Nephron progenitor cell (in vitro differentiated cells): Measurements from ENCODE around the gene KRT80.

Experiments
- DNase-seq: peaks from one replicate; pipeline ENCODE4 v3.0.0; 2021
- H3K27ac Mint-ChIP-seq: 2 replicates; pipeline ENCODE4 v1.8.0; 2021; ENCODE audit warnings: mild to moderate bottlenecking, moderate library complexity, mixed read lengths
- H3K27me3 Mint-ChIP-seq: 2 replicates; pipeline ENCODE4 v1.8.0; 2021; ENCODE audit warnings: mild to moderate bottlenecking, low read depth, mixed read lengths; ENCODE audit not compliant: poor library complexity
- H3K36me3 Mint-ChIP-seq: 2 replicates; pipeline ENCODE4 v1.8.0; 2021; ENCODE audit warnings: low read depth, mixed read lengths
- H3K4me1 Mint-ChIP-seq: 2 replicates; pipeline ENCODE4 v1.8.0; 2021; ENCODE audit warnings: mixed read lengths
- H3K4me3 Mint-ChIP-seq: 2 replicates; pipeline ENCODE4 v1.8.0; 2021; ENCODE audit warnings: mild to moderate bottlenecking, moderate library complexity, mixed read lengths
- H3K9me3 Mint-ChIP-seq: 2 replicates; pipeline ENCODE4 v1.8.0; 2021; ENCODE audit warnings: mild to moderate bottlenecking, moderate library complexity, mixed read lengths
- CTCF ChIP-seq: fragments of 200-600 bp; sonication (generic); IDR thresholded peaks from 2 replicates; pipeline ENCODE4 v1.5.0; 2021; ENCODE audit warnings: antibody characterized with exemption

Gene KRT80

GRCh38 chr12:52232674-52233461 is 41.1 kb upstream of the KRT80 start, which contains the start of gene KRT7:
KRT7 (plus strand) TSS chr12:52233243; CDS start chr12:52233297, 54 bp downstream.
- no peak within 1 kb of the TSS for H3K27ac Mint-ChIP-seq
- peak; percentile 29 for DNase-seq
- no peak for TF ChIP-seq CTCF
- H3K27me3 Mint-ChIP-seq = peaks cover 93% of the 10 kb centered on the region
- no peaks in the 10 kb centered on the region for H3K36me3 Mint-ChIP-seq
- H3K4me3 Mint-ChIP-seq = peak within 1 kb of the TSS; percentile 74
- H3K9me3 Mint-ChIP-seq = no peaks in the 10 kb centered on the region
- H3K4me1 Mint-ChIP-seq = peaks cover 23% of the 10 kb centered on the region

- peak; percentile 23 for DNase-seq
- no peaks in the 10 kb centered on the region for H3K9me3 Mint-ChIP-seq
- no peaks in the 10 kb centered on the region for H3K36me3 Mint-ChIP-seq
- H3K27me3 Mint-ChIP-seq = peaks cover 92% of the 10 kb centered on the region
- H3K4me1 Mint-ChIP-seq = peaks cover 23% of the 10 kb centered on the region
- peak overlapping the region; percentile 69 for H3K4me3 Mint-ChIP-seq
- H3K27ac Mint-ChIP-seq = no peak overlapping the region
- no peak for TF ChIP-seq CTCF
Observed at GRCh38 chr12:52232203-52232673, 40.4 kb upstream of the KRT80 start.

- H3K9me3 Mint-ChIP-seq = no peaks in the 10 kb centered on the region
- no peak overlapping the region for H3K27ac Mint-ChIP-seq
- no peak overlapping the region for H3K4me3 Mint-ChIP-seq
- H3K36me3 Mint-ChIP-seq = no peaks in the 10 kb centered on the region
- H3K4me1 Mint-ChIP-seq = peaks cover 23% of the 10 kb centered on the region
- peaks cover 92% of the 10 kb centered on the region for H3K27me3 Mint-ChIP-seq
- DNase-seq = no peak
- no peak for TF ChIP-seq CTCF
Observed at GRCh38 chr12:52231305-52232202, 39.7 kb upstream of the KRT80 start.

- Mint-ChIP-seq H3K4me3 (no peak overlapping the region), H3K4me1 (peaks cover 23% of the 10 kb centered on the region), H3K27ac (no peak overlapping the region), H3K27me3 (peaks cover 86% of the 10 kb centered on the region), H3K36me3 (no peaks in the 10 kb centered on the region), H3K9me3 (no peaks in the 10 kb centered on the region)
- DNase-seq = no peak
- TF ChIP-seq CTCF = no peak
Observed at GRCh38 chr12:52230364-52231281, 38.8 kb upstream of the KRT80 start.

- peaks cover 23% of the 10 kb centered on the region for H3K4me1 Mint-ChIP-seq
- no peaks in the 10 kb centered on the region for H3K36me3 Mint-ChIP-seq
- no peaks in the 10 kb centered on the region for H3K9me3 Mint-ChIP-seq
- no peak overlapping the region for H3K27ac Mint-ChIP-seq
- H3K4me3 Mint-ChIP-seq = no peak overlapping the region
- H3K27me3 Mint-ChIP-seq = peaks cover 78% of the 10 kb centered on the region
- no peak for TF ChIP-seq CTCF
- no peak for DNase-seq
Observed at GRCh38 chr12:52229836-52230343, 38.1 kb upstream of the KRT80 start.
